Transverse colon (tissue), 3 donors: Measurements from ENCODE around the gene EFNA4.

Source experiments
- CTCF ChIP-seq, 5 experiments: fragments of 200-600 bp in 3 of 5; fragments of 450-650 bp in 2 of 5; sonication (generic) in 3 of 5; IDR thresholded peaks; 1 replicate in 2 of 5; 2 replicates in 3 of 5; pipeline ENCODE4 v1.5.1; 2016 to 2017; ENCODE audit warnings: antibody characterized with exemption in 5 of 5, inconsistent platforms in 3 of 5, mild to moderate bottlenecking in 2 of 5, moderate library complexity in 1 of 5
- EP300 ChIP-seq: sonication (generic); formaldehyde crosslinking; IDR thresholded peaks from one replicate; pipeline ENCODE4 v1.6.1; 2017; ENCODE audit warnings: antibody characterized with exemption, low read depth
- POLR2A ChIP-seq: fragments of 450-650 bp; IDR thresholded peaks from one replicate; pipeline ENCODE4 v1.6.1; 2016; ENCODE audit warnings: antibody characterized with exemption, mild to moderate bottlenecking, moderate library complexity

GRCh38 chr1:155066777-155067176 is 3.2 kb downstream of the EFNA4 start:
- TF ChIP-seq CTCF (IDR thresholded peaks at IDR 0.05) = no peak
- no peak for TF ChIP-seq POLR2A
- TF ChIP-seq EP300 = no peak
